Rectal smooth muscle tissue (tissue), 1 donor: ENCODE measurements around the gene MYL6B.
A peak's percentile ranks its signal among the peaks of the same experiment; 100 is the strongest.

Experiments
- H3K27ac ChIP-seq: one replicate; pipeline ENCODE4 v1.7.0; 2013; ENCODE audit warnings: low read depth, low read length, inconsistent platforms
- H3K27me3 ChIP-seq: one replicate; pipeline ENCODE4 v1.7.0; 2013; ENCODE audit warnings: low read length; ENCODE audit not compliant: control insufficient read depth, insufficient read depth
- H3K36me3 ChIP-seq: one replicate; pipeline ENCODE4 v1.7.0; 2013; ENCODE audit warnings: low read length; ENCODE audit not compliant: control insufficient read depth, insufficient read depth
- H3K4me1 ChIP-seq: one replicate; pipeline ENCODE4 v1.7.0; 2013; ENCODE audit warnings: low read length; ENCODE audit not compliant: control insufficient read depth, insufficient read depth
- H3K4me3 ChIP-seq: one replicate; pipeline ENCODE4 v1.7.0; 2013; ENCODE audit warnings: low read length
- H3K9ac ChIP-seq: one replicate; pipeline ENCODE4 v1.7.0; 2013; ENCODE audit warnings: low read length

The MYL6B gene

GRCh38 chr12:56169229-56169759 lies 16.9 kb downstream of the MYL6B start:
- Histone ChIP-seq H3K27ac (no peak overlapping the region), H3K9ac (no peak overlapping the region), H3K36me3 (peaks cover 40% of the 10 kb centered on the region), H3K4me3 (no peak overlapping the region), H3K27me3 (no peaks in the 10 kb centered on the region), H3K4me1 (no peaks in the 10 kb centered on the region)

GRCh38 chr12:56172839-56173238 lies 20.5 kb downstream of the MYL6B start:
- Histone ChIP-seq H3K36me3 (peaks cover 41% of the 10 kb centered on the region), H3K27me3 (no peaks in the 10 kb centered on the region), H3K9ac (no peak overlapping the region), H3K27ac (no peak overlapping the region), H3K4me3 (no peak overlapping the region), H3K4me1 (no peaks in the 10 kb centered on the region)

DNA sequence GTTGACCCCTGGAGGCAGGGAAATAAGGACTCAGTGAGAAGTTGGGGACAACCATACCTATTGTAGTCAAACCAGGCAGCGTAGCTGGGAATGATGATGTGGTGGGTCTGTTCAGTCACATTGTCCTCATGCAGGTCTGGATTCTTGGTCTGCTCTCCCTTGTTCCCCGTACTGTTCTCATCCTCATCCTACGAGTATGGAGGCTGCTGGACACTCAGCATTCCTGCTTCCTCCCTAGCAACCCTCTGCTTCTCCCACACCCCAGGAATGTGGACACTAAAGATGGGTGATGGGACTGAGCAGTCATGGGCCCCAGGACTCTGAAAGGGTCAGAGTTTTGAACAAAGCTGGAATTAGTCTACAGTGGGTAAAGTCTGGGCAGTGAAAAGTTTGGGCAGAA lies 26.0 kb downstream of the MYL6B start:
- no peak overlapping the region for H3K27ac ChIP-seq
- H3K36me3 ChIP-seq = peaks cover 35% of the 10 kb centered on the region
- no peaks in the 10 kb centered on the region for H3K4me1 ChIP-seq
- H3K27me3 ChIP-seq = no peaks in the 10 kb centered on the region
- H3K4me3 ChIP-seq = no peak overlapping the region
- no peak overlapping the region for H3K9ac ChIP-seq

GRCh38 chr12:56186957-56187356 lies 34.6 kb downstream of the MYL6B start:
- Histone ChIP-seq H3K9ac (no peak overlapping the region), H3K4me3 (no peak overlapping the region), H3K27ac (no peak overlapping the region), H3K4me1 (peaks cover 8% of the 10 kb centered on the region), H3K27me3 (no peaks in the 10 kb centered on the region), H3K36me3 (peaks cover 16% of the 10 kb centered on the region)

DNA sequence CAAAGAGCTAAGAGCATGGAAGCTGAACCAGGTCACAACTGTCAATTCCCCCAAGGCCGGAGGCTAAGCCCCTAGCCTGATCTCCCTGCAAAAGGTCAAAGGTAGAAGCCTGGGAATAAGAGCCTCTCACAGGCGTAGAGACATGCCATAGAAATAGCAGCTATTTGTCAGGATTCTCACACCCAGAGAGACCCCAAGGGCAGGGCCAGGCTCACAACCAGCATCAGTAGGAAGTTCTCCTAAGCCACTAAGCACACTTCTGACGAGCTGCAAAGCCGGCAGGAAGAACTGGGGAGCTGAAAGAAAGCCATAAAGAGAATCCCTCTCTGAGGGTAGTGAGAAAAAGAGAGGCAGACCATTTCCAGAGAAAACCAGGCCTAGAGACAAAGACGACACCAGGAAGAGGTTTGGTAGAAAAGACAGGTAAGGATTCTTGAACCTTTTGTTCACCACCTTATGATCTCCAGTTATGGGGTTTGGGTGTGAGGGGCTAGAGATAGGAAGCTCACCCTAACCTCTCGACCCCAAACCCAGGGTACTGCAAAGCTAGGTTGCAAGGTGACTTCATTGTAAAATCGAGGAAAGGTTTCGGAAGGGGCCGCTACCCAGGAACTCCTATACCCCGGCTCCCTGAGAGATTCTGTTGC lies 35.9 kb downstream of the MYL6B start:
- peaks cover 16% of the 10 kb centered on the region for H3K36me3 ChIP-seq
- peaks cover 8% of the 10 kb centered on the region for H3K4me1 ChIP-seq
- H3K27me3 ChIP-seq = no peaks in the 10 kb centered on the region
- H3K9ac ChIP-seq = peak overlapping the region; percentile 75
- H3K27ac ChIP-seq = peak overlapping the region; percentile 85
- peak overlapping the region; percentile 85 for H3K4me3 ChIP-seq

- Histone ChIP-seq H3K9ac (peak overlapping the region; percentile 75), H3K4me3 (peak overlapping the region; percentile 85), H3K36me3 (peaks cover 13% of the 10 kb centered on the region), H3K27ac (peak overlapping the region; percentile 85), H3K4me1 (peaks cover 8% of the 10 kb centered on the region), H3K27me3 (no peaks in the 10 kb centered on the region)
Observed at GRCh38 chr12:56188778-56189098, 36.4 kb downstream of the MYL6B start.

GRCh38 chr12:56189099-56189917 lies 36.9 kb downstream of the MYL6B start, which contains the start of gene SMARCC2:
Gene SMARCC2 (minus strand): TSS chr12:56189483. CDS start chr12:56189461, 22 bp downstream.
- peaks cover 7% of the 10 kb centered on the region for H3K36me3 ChIP-seq
- H3K4me1 ChIP-seq = peaks cover 8% of the 10 kb centered on the region
- no peaks in the 10 kb centered on the region for H3K27me3 ChIP-seq
- peak within 1 kb of the TSS; percentile 85 for H3K4me3 ChIP-seq
- H3K27ac ChIP-seq = peak within 1 kb of the TSS; percentile 85
- H3K9ac ChIP-seq = peak within 1 kb of the TSS; percentile 75

GRCh38 chr12:56189918-56190694 lies 37.7 kb downstream of the MYL6B start:
- peaks cover 8% of the 10 kb centered on the region for H3K4me1 ChIP-seq

DNA sequence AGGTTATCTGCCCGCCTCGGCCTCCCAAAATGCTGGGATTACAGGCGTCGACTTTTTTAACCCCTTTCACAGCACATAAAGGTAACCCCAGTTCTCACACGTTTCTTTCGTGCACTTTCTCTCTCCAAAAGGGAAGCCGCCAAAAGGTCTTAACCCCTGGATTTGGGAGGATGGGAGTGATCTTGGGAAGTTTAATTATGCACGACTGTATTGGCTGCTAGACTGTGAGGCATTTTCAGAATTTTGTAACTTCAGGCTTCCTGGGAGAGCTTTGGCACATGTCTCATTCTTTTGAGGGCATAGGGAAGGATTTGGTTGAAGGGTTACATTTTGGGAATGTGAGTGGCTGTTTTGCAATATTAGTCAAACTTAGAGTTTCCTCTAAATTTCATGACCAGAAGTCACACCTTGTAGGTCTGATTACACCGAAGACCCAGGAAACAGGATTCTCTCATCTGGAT lies 38.3 kb downstream of the MYL6B start:
- Histone ChIP-seq H3K4me3 (peak overlapping the region; percentile 79), H3K27me3 (no peaks in the 10 kb centered on the region), H3K27ac (no peak overlapping the region), H3K4me1 (peaks cover 8% of the 10 kb centered on the region), H3K36me3 (peaks cover 3% of the 10 kb centered on the region), H3K9ac (no peak overlapping the region)

More at GRCh38 chr12:56189918-56190694, 37.7 kb downstream of the MYL6B start:
- peak overlapping the region; percentile 84 for H3K27ac ChIP-seq
- H3K9ac ChIP-seq = peak overlapping the region; percentile 66
- H3K4me3 ChIP-seq = peak overlapping the region; percentile 79
- H3K27me3 ChIP-seq = no peaks in the 10 kb centered on the region
- peaks cover 3% of the 10 kb centered on the region for H3K36me3 ChIP-seq

- H3K36me3 ChIP-seq = no peaks in the 10 kb centered on the region
- no peak overlapping the region for H3K4me3 ChIP-seq
- peaks cover 8% of the 10 kb centered on the region for H3K4me1 ChIP-seq
- H3K27ac ChIP-seq = no peak overlapping the region
- H3K9ac ChIP-seq = no peak overlapping the region
- no peaks in the 10 kb centered on the region for H3K27me3 ChIP-seq
Observed at GRCh38 chr12:56192582-56192981, 40.2 kb downstream of the MYL6B start.

- no peak overlapping the region for H3K27ac ChIP-seq
Observed at GRCh38 chr12:56193025-56193578, 40.7 kb downstream of the MYL6B start.

More at GRCh38 chr12:56193025-56193578, 40.7 kb downstream of the MYL6B start:
- no peak overlapping the region for H3K4me3 ChIP-seq
- H3K36me3 ChIP-seq = no peaks in the 10 kb centered on the region
- H3K9ac ChIP-seq = no peak overlapping the region
- H3K27me3 ChIP-seq = no peaks in the 10 kb centered on the region
- H3K4me1 ChIP-seq = peaks cover 7% of the 10 kb centered on the region
